HG03095 (cell line): ENCODE data around the gene PRELID1.
A peak's percentile ranks its signal among the peaks of the same experiment; 100 is the strongest.
"Not testable (repeated sequence)": the region's sequence is repeated elsewhere in the genome, so short reads cannot be mapped to it uniquely, and the experiment has no call there.

Experiments
- ATAC-seq: cut with Tn5 transposase; IDR thresholded peaks from one replicate; pipeline ENCODE4 v1.9.1; 2021; ENCODE audit warnings: moderate library complexity; ENCODE audit not compliant: unreplicated experiment

PRELID1 gene

DNA sequence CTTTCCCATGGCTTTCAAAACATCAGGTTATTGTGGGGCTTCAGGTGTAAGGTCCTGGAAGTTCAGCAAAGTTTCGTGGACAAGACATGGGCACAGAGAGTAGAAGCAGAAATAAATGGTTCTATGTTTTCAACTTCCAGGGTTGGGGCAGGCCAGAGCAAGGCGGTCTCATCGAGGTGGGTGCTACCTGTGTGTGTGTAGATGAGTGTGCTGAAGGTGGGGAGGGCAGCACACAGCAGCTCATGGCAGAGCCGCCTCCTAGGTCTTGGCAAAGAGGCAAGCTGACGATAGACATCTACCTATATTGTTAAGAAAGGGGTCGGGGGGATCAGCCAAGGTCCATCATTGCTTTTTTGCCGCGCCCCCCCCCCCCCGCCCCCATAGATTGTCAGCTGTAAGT, 3.9 kb upstream of the PRELID1 start:
- ATAC-seq = no peak

DNA sequence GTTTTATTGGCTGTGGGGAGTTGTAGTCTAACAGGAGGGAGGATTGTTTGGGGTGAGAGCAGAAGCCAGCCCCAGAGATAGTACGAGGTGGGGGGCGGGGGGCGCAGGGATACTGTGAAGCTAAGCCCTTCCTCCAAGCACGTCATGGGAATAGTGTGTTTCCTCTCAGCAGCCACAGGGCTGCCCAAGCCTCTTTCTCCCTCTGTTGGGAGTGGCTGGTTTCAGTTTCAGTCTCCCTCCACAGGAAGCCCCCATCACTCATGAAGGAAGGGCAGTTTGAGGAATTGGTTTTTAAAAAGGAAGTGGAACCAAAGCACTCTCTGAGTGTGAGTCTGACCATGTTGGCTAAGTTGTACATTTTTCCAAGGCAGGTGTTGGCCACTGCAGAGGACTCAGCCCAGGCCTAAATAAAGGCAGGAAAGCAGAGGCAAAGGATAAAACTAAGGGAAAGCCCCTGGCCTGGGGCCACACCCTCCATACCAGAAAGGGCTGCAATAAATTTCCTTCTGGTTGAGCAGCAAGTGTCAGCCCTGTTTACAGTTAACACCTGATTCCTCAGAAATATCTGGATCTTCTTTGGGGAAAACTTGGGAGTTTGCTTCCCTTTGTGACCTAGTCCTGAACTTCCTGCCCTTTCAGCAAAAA, 3.2 kb upstream of the PRELID1 start:
- ATAC-seq = peak; percentile 36

DNA sequence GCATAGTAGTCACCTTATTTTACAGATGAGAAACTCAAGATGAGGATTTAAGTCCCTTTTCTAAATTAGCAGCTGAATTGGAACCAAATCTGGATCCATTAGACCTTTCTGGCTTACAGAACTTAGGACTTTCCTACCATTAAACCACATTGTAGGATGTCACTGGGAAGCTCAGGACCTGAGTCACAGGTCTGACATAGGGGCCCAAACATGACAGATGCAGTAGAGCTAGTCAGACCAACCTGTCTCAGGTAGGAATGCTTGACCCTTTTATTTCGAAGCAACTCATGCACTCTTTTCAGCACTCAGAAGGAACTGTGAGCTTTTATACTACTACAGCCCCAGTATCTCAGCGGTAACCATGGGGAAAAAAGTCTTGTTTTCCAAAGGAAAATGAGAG, 2.6 kb upstream of the PRELID1 start:
- no peak for ATAC-seq

DNA sequence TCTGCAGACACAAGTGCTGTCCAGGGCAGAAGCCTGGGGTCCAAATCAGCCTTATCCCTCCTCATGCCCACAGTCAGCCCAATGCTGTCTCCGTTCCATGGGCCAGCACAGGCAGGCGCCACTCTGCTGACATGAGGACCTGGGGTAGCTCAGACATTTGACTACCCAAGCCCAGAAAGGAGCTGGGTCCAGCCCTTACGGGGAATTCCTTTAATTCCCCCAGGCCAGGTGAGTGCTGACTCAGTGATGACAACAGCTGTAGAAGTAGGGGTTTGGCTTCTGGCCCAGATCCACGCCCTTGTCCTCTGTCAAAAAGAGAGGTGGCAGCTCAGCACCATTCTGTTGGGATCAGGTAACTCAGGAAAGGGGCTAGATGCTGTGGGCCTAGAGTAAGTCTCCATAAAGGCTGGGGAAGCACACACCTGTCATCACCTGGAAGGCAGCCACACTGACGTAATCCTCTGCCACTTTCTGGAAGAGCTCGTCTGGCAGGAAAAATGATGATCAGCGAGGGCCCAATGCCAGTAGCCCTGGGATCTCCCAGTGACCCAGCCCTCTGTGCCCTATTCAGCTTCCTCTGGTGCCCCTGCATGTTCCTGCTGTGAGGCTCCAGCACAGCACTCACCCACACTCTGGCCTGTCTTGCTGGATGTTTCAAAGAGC, 2.0 kb upstream of the PRELID1 start:
- ATAC-seq = no peak

DNA sequence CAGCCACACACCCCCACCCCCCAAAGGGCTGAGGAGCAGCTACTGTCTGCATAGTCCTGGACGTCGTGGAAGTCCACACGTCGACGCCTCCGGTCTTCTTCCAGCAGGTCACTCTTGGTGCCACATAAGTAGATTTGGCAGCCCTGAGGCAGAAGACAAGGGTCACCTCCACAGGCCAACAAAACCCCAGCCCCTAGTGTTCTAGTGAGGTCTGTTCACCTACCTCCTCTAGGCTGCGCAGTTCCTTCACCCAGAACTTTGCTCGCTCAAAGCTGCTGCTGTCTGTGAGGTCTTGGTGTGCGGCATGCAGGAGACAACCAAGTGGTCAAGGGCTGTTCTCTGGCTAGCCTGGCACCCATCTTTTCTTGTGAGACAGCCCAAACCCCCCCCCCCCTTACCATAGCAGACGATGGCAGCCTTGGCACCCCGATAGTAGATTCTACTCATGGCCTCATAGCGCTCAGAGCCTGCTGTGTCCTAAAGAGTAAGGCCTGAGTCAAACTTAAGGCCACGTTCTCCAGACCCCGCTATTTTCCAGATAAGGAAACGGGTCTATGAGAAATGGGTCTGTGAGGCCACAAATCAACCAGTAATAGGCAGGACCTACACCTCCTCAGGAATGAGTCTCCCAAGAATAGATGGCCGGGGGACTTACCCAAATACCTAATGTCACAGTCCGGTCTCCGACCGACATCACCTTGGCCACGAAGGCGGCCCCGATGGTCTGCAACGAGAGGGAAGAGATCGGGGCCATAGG, 1.1 kb upstream of the PRELID1 start:
- ATAC-seq = no peak

DNA sequence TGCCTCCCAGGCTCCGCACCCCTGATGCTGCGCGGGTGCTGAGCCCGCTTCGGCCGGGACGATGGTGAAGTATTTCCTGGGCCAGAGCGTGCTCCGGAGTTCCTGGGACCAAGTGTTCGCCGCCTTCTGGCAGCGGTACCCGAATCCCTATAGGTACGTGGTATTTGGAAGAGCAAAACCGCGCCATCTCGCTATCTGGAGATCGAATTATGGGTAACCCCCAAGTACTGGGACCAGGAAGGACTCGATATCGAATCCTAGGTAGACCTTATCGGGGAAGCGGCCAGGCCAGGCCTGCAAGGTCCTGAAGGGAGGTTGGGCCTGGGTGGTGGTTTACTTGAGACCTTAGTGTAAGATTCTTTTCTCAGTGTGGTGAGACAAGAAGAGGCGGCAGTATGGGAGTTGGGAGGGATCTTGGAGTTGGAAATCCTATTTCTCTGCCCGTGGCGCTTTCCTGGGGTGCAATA, 359 bp downstream of the PRELID1 start:
- ATAC-seq = no peak

DNA sequence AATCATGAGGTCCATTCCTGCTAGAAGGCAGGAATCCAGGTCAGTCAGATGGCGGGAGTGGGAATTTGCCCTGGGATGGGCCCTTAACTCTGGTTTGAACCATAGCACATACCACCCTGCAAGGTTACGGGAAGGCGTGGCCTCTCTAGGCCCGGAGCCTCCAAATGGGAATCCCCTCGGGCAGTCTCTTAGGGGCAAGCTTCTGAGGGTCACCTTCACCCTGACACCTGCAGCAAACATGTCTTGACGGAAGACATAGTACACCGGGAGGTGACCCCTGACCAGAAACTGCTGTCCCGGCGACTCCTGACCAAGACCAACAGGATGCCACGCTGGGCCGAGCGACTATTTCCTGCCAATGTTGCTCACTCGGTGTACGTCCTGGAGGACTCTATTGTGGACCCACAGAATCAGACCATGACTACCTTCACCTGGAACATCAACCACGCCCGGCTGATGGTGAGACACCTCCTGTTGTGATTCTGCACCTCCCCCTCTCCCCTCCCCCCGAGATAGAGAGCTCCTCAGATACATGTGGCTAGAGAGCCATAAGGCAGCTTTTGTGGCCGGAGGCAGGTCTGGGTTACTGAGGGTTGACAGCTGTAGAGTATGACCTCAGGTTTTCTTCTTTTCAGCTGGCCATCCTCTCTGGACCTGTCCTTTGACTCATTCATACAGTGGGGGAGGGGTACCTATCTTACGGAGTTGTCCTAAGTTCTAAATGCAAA, 957 bp downstream of the PRELID1 start:
- ATAC-seq = no peak

DNA sequence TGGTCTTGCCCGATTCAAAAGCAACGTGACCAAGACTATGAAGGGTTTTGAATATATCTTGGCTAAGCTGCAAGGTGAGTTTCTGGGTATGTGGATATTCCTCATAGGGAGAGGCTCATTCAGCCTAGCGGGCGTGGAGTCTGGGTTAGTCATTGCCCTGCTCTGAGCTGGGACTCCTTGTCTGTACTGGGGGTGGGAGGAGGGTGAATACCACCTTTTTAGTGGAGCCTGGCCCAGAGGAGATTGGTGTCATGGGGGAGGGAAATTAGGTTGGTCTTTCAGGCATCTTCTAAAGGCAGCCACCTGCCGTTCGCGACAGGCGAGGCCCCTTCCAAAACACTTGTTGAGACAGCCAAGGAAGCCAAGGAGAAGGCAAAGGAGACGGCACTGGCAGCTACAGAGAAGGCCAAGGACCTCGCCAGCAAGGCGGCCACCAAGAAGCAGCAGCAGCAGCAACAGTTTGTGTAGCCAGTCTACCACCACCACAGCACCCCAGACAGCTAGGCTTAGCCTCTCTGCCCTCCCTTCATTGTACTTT, 2.6 kb downstream of the PRELID1 start:
- not testable (repeated sequence) for ATAC-seq

DNA sequence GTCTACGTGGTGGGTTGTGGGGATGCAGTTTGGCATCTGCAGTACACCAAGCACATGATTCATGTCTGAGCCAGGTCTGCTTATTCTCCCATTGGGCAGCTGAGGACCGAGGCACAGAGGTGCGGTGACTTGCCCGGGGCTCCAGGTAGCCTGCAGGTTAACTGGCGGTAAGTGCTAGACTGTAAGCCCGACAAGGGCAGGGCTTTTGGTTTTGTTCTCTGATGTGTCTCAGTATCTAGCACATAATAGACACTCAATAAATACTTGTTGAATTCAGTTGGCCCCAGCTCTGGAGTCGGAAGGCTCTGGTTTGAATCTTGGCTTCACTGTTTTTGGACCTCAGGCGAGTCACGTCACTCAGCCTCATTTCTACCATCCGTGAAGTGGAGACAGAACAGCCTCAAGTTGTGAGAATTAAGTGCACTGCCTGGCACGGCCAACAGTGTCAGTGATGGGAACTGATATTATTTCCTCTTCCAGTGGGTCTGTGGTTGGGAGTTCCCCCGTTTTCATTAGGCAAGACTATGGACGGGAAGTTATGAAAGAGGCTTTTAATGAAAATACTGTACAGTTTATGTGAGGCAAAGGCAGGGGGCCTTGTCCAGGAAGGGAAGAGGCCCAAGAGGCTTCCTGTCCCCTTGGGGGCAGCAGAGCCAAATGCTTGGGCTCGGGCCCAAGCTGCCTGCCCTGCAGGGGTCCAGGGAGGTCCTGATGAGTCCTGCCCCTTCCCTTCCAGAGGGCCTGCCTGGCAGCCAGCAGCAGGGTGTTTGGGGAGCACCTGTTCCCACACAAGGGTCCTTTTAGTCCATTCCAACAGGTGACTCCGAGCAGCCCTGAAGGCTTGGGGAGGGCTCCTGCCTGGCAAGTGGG, 3.3 kb downstream of the PRELID1 start:
- no peak for ATAC-seq

DNA sequence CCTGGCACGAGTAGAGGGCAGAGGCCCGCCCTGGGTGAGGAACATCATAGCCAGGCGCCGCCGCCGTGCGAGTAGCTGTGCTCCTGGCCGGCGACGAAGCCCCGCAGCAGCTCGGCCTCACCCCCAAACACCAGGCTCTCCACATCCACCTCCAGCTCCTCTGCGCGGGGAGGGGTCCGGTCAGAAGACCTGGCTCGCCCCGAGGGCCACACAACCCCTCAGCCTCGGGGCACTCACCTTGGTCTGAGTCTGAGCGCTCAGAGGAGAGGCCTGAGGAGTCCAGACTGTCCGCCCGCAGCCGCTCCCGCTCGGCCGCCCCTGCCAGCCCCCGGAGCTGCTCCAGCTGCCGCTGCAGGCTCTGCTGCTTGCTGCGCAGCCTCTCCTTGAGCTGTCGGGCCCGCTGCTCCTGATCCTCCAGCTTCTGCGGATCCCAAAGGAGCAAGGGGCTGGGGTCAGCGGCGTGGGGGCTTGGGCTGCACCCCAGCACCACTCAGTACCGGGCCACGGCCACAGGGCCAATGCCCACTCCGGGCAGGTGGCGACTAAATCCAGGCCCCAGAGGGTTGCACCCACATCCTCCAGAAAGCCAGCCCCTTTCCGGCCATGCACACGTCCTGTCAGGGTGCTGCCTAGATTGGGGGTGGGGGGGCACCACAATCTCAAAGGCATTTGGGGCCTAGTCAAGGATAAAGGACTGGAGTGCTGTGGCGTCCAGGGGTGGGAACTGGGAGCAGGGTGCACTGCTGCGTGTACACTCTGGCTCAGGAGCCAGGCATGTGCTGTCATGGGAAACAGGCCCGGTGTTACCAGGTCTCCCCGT, 4.2 kb downstream of the PRELID1 start:
- no peak for ATAC-seq

DNA sequence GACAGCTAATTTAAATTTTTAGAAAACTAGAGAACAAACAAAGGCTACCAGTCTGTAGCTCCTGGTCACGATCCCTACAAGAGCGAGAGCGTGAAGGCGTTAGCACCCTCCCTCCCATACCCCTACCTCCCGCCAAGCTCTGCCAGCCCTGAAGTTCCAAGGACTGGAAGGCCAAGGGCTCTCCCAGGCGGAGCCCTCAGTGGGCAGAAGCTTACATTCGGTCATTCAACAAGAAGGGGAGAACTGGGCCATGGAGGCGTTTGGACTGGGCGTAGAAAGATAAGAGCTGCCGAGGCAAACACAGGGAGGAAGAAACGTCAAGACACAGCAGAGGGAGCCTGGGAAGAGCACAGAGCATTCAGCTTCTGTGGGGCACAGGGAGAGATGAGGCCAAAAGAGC, 5.1 kb downstream of the PRELID1 start:
- ATAC-seq = no peak

DNA sequence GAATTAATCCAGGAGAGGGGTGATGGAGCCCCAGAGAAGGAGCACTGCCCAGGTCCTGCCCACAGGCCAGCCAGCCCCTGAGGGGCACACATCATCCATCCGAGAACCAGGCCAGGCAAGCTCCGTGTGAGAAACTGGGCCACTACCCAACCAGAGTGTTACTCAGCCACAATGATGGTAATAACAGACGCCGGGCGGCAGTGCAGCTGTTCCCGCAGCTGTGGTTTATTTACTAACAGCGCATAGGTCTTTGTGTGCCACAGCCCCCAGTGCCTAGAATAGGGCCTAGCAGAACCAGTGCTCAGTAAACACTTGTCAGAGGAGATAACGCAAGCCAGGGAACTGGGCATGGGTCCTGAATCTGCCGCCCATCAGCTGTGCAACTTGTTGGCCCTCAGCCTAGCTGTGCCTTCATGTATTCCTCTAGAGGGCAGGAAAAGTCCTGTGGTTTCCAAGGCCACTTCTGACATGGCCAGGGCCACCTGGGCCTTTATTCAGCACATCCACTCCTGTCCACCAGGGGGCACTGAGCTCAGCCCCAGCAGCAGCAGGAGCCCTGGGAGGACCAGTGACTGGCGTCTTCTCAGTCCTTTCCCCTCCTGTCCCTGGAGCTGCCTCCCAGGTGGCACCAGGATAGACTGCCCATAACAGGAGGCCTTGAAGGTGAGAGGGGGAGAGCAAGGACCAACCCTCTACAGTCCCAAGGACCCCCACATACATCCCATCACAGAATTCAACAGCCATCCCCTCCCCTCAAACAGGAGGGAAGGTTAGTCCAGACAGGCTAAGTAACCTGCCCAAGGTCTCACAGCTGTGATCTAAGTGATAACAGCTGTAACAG, 6.0 kb downstream of the PRELID1 start:
- ATAC-seq = no peak

DNA sequence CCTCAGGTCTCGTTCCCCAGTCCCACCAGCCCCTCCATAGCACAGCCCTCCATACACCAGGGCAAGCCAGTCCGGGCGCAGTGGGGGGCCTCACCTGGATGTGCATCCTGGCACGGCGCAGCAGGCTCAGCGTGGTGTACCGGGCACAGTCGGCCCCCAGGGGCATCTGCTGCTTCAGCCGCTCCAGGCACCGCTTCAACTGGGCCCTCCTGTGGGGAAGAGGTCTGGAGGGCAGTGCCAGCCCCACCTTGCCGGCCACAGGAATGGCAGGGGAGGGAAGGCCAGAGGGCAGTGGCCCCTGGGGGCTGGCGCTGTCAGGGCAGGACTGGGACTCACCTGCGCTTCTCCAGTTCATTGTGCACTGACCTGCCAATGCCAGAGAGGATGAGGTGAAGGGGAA, 6.7 kb downstream of the PRELID1 start:
- no peak for ATAC-seq

DNA sequence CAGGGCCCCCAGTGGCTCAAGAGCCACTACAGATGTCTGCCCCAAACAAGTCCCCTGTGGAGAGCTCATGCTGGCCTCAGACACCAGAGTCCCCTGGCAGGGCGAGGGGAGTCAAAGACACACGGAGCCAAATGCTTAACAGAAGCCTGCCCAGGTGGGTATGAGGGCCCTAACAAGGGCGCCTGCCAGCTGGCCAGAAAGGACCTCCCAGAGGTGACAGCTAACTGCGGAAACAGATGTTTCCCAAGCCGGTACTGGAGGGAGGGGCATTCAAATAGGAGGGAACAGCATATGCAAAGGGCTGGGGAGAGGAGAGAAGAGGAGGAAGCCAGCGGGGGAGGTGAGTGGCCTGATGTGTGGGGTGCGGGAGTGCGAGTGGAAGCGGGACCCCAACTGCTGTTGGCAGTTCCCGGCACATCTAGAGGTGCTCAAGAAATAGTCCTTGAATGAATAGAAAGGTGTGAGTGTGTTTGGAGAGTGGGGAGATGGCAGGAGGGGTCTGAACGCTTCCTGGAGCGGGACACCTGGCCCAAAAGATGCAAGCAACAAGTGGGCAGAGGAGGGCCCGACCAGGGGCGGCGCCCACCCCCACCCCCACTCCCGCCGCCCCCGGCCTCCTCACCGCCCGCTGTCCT, 7.3 kb downstream of the PRELID1 start:
- ATAC-seq = no peak

DNA sequence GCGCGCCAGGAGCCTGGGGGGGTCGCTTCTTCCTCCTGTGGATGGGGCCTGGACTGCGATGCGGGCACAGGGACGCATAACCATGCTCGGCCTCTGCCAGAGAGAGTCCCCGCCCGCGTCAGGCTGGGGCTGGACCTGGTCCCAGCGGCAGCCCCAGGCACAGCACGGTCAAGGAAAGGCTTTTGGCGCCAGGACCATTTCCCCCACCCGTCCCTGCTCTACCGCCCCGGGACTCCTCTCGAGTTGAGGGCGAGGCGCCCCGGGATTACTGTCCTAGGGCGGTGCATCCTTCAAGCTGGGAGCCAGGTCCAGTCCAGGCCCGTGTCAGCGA, 7.8 kb downstream of the PRELID1 start:
- ATAC-seq = no peak

DNA sequence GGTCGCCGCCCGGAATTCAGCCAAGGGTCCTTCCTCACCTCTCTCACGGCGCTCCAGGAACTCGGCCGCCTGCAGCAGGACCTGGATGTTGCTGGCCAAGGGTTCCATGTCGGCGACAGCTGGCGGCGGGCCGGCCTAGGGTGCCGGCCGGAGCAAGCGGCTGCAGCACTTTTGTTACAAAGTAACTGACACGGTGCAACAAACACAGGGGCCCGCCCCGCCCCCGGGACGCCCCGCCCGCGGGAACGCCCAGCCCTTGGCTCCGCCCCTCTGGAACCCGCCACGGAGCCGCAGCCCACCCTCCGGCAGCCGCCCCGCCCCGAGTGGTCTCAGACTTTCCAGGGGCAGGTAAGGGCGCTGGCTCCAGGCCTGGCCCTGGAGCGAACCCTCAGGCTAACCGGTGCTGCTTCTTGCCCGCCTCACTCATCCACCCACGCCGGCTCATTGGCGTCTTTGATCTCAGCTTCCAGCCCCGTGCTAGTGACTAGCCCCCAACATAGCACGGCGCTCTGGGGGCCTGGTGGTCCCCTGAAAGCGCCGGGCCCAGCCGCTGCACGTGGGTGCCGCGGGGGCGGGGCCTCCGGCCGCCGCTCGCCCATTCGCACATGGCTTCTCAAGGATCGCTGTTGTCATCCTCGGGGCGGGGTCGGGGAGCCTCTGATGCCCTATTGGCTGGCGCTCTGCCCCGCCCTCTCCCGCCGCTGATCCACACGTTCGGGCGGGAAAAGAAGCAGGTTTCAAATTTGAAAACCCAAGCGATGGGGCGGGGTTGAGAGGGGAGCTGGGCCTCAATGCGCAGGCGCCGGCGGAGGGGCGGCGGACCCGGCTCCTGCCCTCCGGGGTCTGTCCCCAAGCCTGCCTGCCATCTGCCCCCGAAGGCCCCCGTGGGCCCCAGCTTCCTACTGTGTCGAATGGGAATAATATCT, 8.4 kb downstream of the PRELID1 start, which contains the start of gene MXD3:
MXD3 (minus strand) TSS at position 176 of the 926 bp plus-strand sequence; CDS start at position 108, 68 bp downstream.
- ATAC-seq = peak; percentile 69

DNA sequence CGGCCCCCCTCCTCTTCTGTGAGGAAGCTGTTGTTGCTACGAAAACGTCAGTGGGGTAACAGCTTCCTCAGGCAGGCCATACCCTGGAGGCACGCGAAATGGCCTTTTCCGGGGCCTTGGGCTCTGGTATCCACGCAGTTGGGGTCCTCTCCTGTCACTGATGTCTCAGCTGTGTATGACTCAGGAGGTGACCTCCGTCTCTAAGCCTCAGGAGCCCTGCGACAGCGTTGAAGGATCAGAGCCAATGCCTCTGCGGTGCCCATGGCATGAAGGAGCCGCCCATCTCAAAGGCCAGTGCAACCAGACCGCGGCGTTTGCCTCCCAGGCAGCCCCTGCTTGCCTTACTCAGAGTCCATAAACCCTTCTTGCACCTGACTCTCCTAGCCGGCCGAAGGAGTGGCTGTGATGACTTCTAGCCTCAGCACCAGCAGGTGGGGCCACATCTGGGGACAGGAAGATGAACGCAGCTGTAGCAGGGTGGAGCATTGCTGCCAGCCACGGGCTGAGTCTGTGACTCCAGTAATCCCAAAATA, 9.1 kb downstream of the PRELID1 start:
- peak; percentile 2 for ATAC-seq
